ENCODE results near the gene NKX1-1.
"Not testable (repeated sequence)": the region's sequence is repeated elsewhere in the genome, so short reads cannot be mapped to it uniquely, and the experiment has no call there.

Gene NKX1-1

GRCh38 chr4:1406394-1406980, at the start of gene NKX1-1:
TSS of gene NKX1-1 (minus strand) at chr4:1406442. CDS start at chr4:1406442, 0 bp downstream.
- DNase-seq = no peak

- no peak for DNase-seq
These were observed 47.5 kb upstream of the NKX1-1 start for GRCh38 chr4:1453731-1454130.

- no peak for DNase-seq
These were observed 46.3 kb upstream of the NKX1-1 start for GRCh38 chr4:1452431-1453051.

- DNase-seq = no peak
These were observed 45.5 kb upstream of the NKX1-1 start for GRCh38 chr4:1451752-1452122.

GRCh38 chr4:1451106-1451751, 45.0 kb upstream of the NKX1-1 start:
- DNase-seq = no peak

GRCh38 chr4:1449833-1450741, 43.8 kb upstream of the NKX1-1 start:
- no peak for DNase-seq

GRCh38 chr4:1449475-1449832, 43.2 kb upstream of the NKX1-1 start:
- DNase-seq = no peak

- no peak for DNase-seq
These were observed 42.6 kb upstream of the NKX1-1 start for GRCh38 chr4:1448589-1449420.

GRCh38 chr4:1447676-1448588, 41.7 kb upstream of the NKX1-1 start:
- DNase-seq = no peak

- DNase-seq = no peak
These were observed 40.5 kb upstream of the NKX1-1 start for GRCh38 chr4:1446502-1447386.

GRCh38 chr4:1445716-1446445, 39.6 kb upstream of the NKX1-1 start:
- no peak for DNase-seq

GRCh38 chr4:1443688-1444172, 37.5 kb upstream of the NKX1-1 start:
- DNase-seq = not testable (repeated sequence)

GRCh38 chr4:1427010-1427409, 20.8 kb upstream of the NKX1-1 start:
- DNase-seq = no peak

- no peak for DNase-seq
These were observed 15.4 kb upstream of the NKX1-1 start for GRCh38 chr4:1421657-1422056.

GRCh38 chr4:1419708-1420107, 13.5 kb upstream of the NKX1-1 start:
- DNase-seq = no peak

- no peak for DNase-seq
These were observed 12.4 kb upstream of the NKX1-1 start for GRCh38 chr4:1418494-1419285.

- DNase-seq = no peak
These were observed 11.5 kb upstream of the NKX1-1 start for GRCh38 chr4:1417522-1418390.

- no peak for DNase-seq
These were observed 10.7 kb upstream of the NKX1-1 start for GRCh38 chr4:1416948-1417260.

Data from activated naive CD4-positive, alpha-beta T cell (primary cell).